ENCODE measurements around the gene CRISP1. TPM values are rescaled to one million over a fixed set of nuclear protein-coding genes. Genes with fewer than 3 reads are reported as not detected.
"Not testable (repeated sequence)": the region's sequence is repeated elsewhere in the genome, so short reads cannot be mapped to it uniquely, and the experiment has no call there.

Gene CRISP1
- total and polyA plus RNA-seq, 4 donors, result not detected

DNA sequence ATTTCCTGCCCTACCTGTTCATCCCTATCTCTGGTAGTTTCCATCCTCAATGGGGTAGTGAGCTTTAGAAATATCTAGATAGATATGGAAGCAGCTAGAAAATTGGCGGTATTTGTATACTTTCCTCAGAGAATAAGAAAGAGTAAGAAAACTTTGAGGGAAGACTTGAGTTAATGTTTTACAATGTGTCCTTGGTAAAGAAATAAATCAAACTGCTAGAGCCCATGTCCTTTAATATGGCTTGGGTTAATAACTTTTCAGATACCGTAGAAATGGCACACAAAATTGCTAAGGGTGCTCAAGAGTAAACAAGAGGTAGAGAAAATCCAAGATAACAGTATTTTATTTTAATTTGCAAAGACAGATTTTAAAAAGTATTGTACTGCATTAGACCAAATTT, 51.2 kb downstream of the CRISP1 start:
- no peaks in the 10 kb centered on the region for H3K4me1 ChIP-seq (ENCODE audit: control insufficient read depth in 1 of 2, insufficient read depth in 2 of 2, low read length in 2 of 2)
- H3K36me3 ChIP-seq (ENCODE audit: control insufficient read depth in 1 of 2, insufficient read depth in 2 of 2, low read length in 1 of 2), result no peaks in the 10 kb centered on the region
- 83 to 87% methylated on average over 2 of the region's 2 CpGs for WGBS, 2 donors
- ATAC-seq (ENCODE audit: low FRiP score) (no peak), DNase-seq (no peak)
- H3K27ac ChIP-seq (ENCODE audit: low read depth in 1 of 2, low read length in 2 of 2), result no peak overlapping the region
- no peaks in the 10 kb centered on the region for H3K27me3 ChIP-seq (ENCODE audit: control insufficient read depth in 1 of 2, insufficient read depth in 2 of 2, low read length in 1 of 2)
- no peak overlapping the region for H3K4me3 ChIP-seq (ENCODE audit: low read length in 2 of 2)
- H3K9me3 ChIP-seq (ENCODE audit: control insufficient read depth, low read length), result peaks cover 2% of the 10 kb centered on the region
- intact Hi-C loops (cut with DNase I), result no loop called here

DNA sequence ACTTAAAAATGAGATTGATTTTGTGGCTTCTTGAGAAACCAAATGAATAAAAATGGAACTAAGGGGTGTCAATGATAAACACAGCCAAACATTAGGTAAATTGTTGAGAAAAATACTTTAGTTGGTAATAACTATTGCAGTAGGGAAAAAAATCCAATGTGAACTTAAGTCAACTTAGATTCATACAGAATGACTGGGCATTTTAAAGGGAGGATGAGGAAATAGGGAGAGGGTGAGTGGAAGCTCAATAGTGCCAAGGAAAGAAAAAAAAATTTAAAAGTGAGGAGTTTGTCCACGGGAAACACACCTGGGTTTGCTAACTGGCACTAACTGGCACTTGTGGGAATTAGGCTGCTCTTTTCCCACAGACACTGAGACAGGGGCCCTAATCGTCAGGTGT, 53.1 kb downstream of the CRISP1 start:
- 64 to 66% methylated on average over 2 of the region's 2 CpGs for WGBS, 2 donors
- intact Hi-C loops (cut with DNase I), result no loop called here

DNA sequence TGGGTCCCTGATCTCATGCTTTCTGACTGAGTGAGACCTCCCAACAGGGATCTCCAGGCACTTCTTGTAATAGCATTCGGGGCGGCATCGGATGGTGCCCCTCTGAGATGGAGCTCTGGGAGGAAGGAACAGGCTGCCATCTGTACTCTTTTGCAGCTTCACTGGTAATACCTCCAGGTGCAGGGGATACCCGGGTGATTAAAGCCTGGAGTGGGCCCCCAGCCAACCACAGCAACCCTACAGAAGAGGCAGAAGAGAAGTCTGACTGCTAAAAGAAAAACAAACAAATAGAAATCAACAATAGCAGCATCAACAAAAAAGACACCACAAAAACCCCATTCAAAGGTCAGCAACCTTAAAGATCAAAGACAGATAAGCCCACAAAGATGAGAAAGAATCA, 60.2 kb downstream of the CRISP1 start:
- Histone ChIP-seq H3K4me1 (ENCODE audit: control insufficient read depth in 1 of 2, insufficient read depth in 2 of 2, low read length in 2 of 2) (no peaks in the 10 kb centered on the region), H3K27ac (ENCODE audit: low read depth in 1 of 2, low read length in 2 of 2) (no peak overlapping the region), H3K9me3 (ENCODE audit: control insufficient read depth, low read length) (peaks cover 2% of the 10 kb centered on the region), H3K27me3 (ENCODE audit: control insufficient read depth in 1 of 2, insufficient read depth in 2 of 2, low read length in 1 of 2) (no peaks in the 10 kb centered on the region), H3K4me3 (ENCODE audit: low read length in 2 of 2) (no peak overlapping the region), H3K36me3 (ENCODE audit: control insufficient read depth in 1 of 2, insufficient read depth in 2 of 2, low read length in 1 of 2) (no peaks in the 10 kb centered on the region)
- no peak for ATAC-seq (ENCODE audit: low FRiP score)
- 86% methylated on average over 4 of the region's 4 CpGs for WGBS, 2 donors
- intact Hi-C loops (cut with DNase I), result no loop called here
- DNase-seq, result no peak

More for the DNA sequence above, 53.1 kb downstream of the CRISP1 start:
- H3K27ac ChIP-seq (ENCODE audit: low read depth in 1 of 2, low read length in 2 of 2), result no peak overlapping the region
- no peaks in the 10 kb centered on the region for H3K36me3 ChIP-seq (ENCODE audit: control insufficient read depth in 1 of 2, insufficient read depth in 2 of 2, low read length in 1 of 2)
- H3K27me3 ChIP-seq (ENCODE audit: control insufficient read depth in 1 of 2, insufficient read depth in 2 of 2, low read length in 1 of 2), result no peaks in the 10 kb centered on the region
- no peaks in the 10 kb centered on the region for H3K4me1 ChIP-seq (ENCODE audit: control insufficient read depth in 1 of 2, insufficient read depth in 2 of 2, low read length in 2 of 2)
- H3K4me3 ChIP-seq (ENCODE audit: low read length in 2 of 2), result no peak overlapping the region
- no peak for ATAC-seq (ENCODE audit: low FRiP score)
- no peak for DNase-seq
- H3K9me3 ChIP-seq (ENCODE audit: control insufficient read depth, low read length), result peaks cover 2% of the 10 kb centered on the region

DNA sequence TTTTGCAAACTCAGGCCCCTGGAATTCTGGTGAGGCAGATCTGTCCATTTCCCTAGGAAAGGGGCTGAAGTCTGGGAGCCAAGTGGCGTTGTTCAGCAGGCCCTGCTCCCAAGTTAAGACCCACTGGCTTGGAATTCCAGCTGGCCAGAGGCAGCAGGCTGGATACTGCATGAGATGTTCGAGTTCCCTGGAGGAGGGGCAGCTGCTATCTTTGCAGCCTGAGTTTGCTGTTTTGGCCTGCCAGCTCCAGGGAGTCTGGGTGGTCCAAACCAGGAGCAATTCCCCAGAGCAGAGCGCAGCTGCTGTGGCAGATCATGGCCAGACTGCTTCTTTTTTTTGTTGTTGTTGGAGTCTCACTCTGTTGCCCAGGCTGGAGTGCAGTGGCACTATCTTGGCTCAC, 61.1 kb downstream of the CRISP1 start:
- 62% methylated on average over 3 of the region's 3 CpGs for WGBS, 2 donors
- ATAC-seq (ENCODE audit: low FRiP score) (no peak), DNase-seq (no peak)
- Histone ChIP-seq H3K36me3 (ENCODE audit: control insufficient read depth in 1 of 2, insufficient read depth in 2 of 2, low read length in 1 of 2) (no peaks in the 10 kb centered on the region), H3K27ac (ENCODE audit: low read depth in 1 of 2, low read length in 2 of 2) (no peak overlapping the region), H3K9me3 (ENCODE audit: control insufficient read depth, low read length) (no peaks in the 10 kb centered on the region), H3K27me3 (ENCODE audit: control insufficient read depth in 1 of 2, insufficient read depth in 2 of 2, low read length in 1 of 2) (no peaks in the 10 kb centered on the region), H3K4me3 (ENCODE audit: low read length in 2 of 2) (no peak overlapping the region), H3K4me1 (ENCODE audit: control insufficient read depth in 1 of 2, insufficient read depth in 2 of 2, low read length in 2 of 2) (no peaks in the 10 kb centered on the region)
- intact Hi-C loops (cut with DNase I), result no loop called here

DNA sequence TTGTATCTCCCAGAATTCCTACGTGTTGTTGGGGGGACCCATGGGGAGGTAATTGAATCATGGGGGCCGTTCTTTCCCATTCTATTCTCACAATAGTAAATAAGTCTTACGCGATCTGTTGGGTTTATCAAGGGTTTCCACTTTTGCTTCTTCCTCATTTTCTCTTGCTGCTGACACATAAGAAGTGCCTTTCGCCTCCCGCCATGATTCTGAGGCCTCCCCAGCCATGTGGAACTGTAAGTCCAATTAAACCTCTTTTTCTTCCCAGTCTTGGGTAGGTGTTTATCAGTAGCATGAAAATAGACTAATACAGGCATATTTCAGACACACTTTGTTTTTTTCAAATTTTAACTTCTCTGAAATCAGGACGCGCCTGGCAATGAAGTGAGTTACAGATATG, 64.8 kb downstream of the CRISP1 start:
- no peaks in the 10 kb centered on the region for H3K9me3 ChIP-seq (ENCODE audit: control insufficient read depth, low read length)
- WGBS, 2 donors, result 91 to 95% methylated on average over 8 of the region's 8 CpGs
- DNase-seq, result no peak
- no peak for ATAC-seq (ENCODE audit: low FRiP score)
- intact Hi-C loops (cut with DNase I), result no loop called here
- H3K4me1 ChIP-seq (ENCODE audit: control insufficient read depth in 1 of 2, insufficient read depth in 2 of 2, low read length in 2 of 2), result no peaks in the 10 kb centered on the region
- no peaks in the 10 kb centered on the region for H3K27me3 ChIP-seq (ENCODE audit: control insufficient read depth in 1 of 2, insufficient read depth in 2 of 2, low read length in 1 of 2)
- H3K27ac ChIP-seq (ENCODE audit: low read depth in 1 of 2, low read length in 2 of 2), result no peak overlapping the region
- H3K36me3 ChIP-seq (ENCODE audit: control insufficient read depth in 1 of 2, insufficient read depth in 2 of 2, low read length in 1 of 2), result no peaks in the 10 kb centered on the region
- H3K4me3 ChIP-seq (ENCODE audit: low read length in 2 of 2), result no peak overlapping the region

DNA sequence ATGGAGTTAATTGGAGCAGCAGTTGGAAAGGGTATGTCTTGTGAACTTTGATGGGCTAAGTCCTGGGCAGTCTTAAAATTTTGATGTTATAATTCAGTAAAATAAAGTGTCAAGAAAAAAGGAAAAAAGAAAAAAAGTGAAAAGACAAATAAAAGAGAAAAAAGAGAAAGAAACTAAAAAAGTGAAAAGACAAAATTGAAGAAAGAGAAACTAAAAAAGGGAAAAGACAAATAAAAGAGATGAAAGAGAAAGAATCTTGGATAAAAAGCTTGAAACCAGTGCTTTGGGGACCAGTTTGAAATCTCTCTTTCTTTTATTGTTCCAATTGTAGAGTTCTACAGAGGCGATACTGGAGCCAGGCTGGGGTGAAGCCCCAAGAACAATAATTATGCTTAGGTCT, 67.2 kb downstream of the CRISP1 start:
- 92 to 94% methylated on average over 1 of the region's 1 CpG for WGBS, 2 donors
- intact Hi-C loops (cut with DNase I), result no loop called here
- DNase-seq (no peak), ATAC-seq (ENCODE audit: low FRiP score) (no peak)
- H3K27ac ChIP-seq (ENCODE audit: low read depth in 1 of 2, low read length in 2 of 2), result no peak overlapping the region
- H3K4me1 ChIP-seq (ENCODE audit: control insufficient read depth in 1 of 2, insufficient read depth in 2 of 2, low read length in 2 of 2), result no peaks in the 10 kb centered on the region
- H3K36me3 ChIP-seq (ENCODE audit: control insufficient read depth in 1 of 2, insufficient read depth in 2 of 2, low read length in 1 of 2), result no peaks in the 10 kb centered on the region
- H3K9me3 ChIP-seq (ENCODE audit: control insufficient read depth, low read length), result no peaks in the 10 kb centered on the region
- no peak overlapping the region for H3K4me3 ChIP-seq (ENCODE audit: low read length in 2 of 2)
- H3K27me3 ChIP-seq (ENCODE audit: control insufficient read depth in 1 of 2, insufficient read depth in 2 of 2, low read length in 1 of 2), result no peaks in the 10 kb centered on the region

DNA sequence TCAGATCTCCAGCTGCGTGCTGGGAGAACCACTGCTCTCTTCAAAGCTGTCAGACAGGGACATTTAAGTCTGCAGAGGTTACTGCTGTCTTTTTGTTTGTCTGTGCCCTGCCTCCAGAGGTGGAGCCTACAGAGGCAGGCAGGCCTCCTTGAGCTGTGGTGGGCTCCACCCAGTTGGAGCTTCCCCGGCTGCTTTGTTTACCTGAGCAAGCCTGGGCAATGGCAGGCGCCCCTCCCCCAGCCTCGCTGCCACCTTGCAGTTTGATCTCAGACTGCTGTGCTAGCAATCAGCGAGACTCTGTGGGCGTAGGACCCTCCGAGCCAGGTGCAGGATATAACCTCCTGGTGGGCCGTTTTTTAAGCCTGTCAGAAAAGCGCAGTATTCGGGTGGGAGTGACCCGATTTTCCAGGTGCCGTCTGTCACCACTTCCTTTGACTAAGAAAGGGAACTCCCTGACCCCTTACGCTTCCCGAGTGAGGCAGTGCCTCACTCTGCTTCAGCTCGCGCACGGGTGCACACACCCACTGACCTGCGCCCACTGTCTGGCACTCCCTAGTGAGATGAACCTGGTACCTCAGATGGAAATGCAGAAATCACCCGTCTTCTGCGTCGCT, 69.4 kb downstream of the CRISP1 start:
- H3K4me1 ChIP-seq (ENCODE audit: control insufficient read depth in 1 of 2, insufficient read depth in 2 of 2, low read length in 2 of 2); ATAC-seq (ENCODE audit: low FRiP score); intact Hi-C loops (cut with DNase I); H3K27ac ChIP-seq (ENCODE audit: low read depth in 1 of 2, low read length in 2 of 2); H3K36me3 ChIP-seq (ENCODE audit: control insufficient read depth in 1 of 2, insufficient read depth in 2 of 2, low read length in 1 of 2); H3K4me3 ChIP-seq (ENCODE audit: low read length in 2 of 2); H3K9me3 ChIP-seq (ENCODE audit: control insufficient read depth, low read length); H3K27me3 ChIP-seq (ENCODE audit: control insufficient read depth in 1 of 2, insufficient read depth in 2 of 2, low read length in 1 of 2); DNase-seq: not testable (repeated sequence)
- WGBS, 2 donors, result 86 to 89% methylated on average over 19 to 21 of the region's 21 CpGs

DNA sequence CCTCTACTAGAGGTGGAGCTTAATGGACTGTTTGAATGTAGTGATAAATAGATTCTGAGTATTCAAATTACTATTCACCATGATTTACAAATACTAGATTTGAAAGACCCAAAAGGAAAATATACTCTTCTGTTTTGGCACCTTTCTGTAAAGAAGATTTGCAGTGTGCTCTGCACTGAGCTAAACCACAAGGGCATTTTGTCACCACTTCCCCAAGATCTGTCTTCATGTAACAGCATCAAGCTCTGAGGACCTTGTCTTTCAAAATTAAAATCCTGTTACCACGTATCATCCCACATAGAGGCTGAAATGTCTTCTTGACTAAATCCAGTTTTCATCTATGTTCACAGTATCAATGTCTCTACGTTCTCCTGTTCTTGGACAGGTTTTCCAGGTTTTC, 76.0 kb downstream of the CRISP1 start:
- no peaks in the 10 kb centered on the region for H3K36me3 ChIP-seq (ENCODE audit: control insufficient read depth in 1 of 2, insufficient read depth in 2 of 2, low read length in 1 of 2)
- no peak for ATAC-seq (ENCODE audit: low FRiP score)
- no peaks in the 10 kb centered on the region for H3K27me3 ChIP-seq (ENCODE audit: control insufficient read depth in 1 of 2, insufficient read depth in 2 of 2, low read length in 1 of 2)
- WGBS, 2 donors, result 73 to 79% methylated on average over 2 of the region's 2 CpGs
- no peak overlapping the region for H3K27ac ChIP-seq (ENCODE audit: low read depth in 1 of 2, low read length in 2 of 2)
- no peak for DNase-seq
- no peaks in the 10 kb centered on the region for H3K4me1 ChIP-seq (ENCODE audit: control insufficient read depth in 1 of 2, insufficient read depth in 2 of 2, low read length in 2 of 2)
- intact Hi-C loops (cut with DNase I), result no loop called here
- H3K4me3 ChIP-seq (ENCODE audit: low read length in 2 of 2), result no peak overlapping the region
- no peaks in the 10 kb centered on the region for H3K9me3 ChIP-seq (ENCODE audit: control insufficient read depth, low read length)

DNA sequence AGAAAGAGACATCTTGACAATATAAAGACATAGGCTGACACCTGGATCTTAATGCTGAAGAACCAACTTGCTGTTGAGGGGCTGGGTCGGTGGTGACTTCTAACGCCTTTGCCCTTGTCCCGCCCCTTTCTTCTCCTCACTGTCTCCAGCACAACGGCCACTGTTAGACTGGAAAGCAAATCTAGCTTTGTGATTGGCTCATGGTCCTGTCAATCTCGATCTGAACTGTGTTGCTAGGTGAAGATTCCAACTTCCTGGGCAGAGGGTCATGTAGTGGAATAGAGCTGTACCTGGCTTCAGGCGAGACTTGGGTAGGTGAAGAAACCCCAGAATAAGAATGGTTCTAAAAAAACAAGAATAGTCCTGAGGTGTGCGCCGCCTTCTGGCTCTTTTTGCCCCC, 79.2 kb downstream of the CRISP1 start, which contains the start of gene PGK2:
TSS of gene PGK2 (minus strand) at position 110 of the 400 bp plus-strand sequence. CDS start at position 12, 98 bp downstream.
- intact Hi-C loops (cut with DNase I), result no loop called here
- H3K27me3 ChIP-seq (ENCODE audit: control insufficient read depth in 1 of 2, insufficient read depth in 2 of 2, low read length in 1 of 2), result no peaks in the 10 kb centered on the region
- 79 to 80% methylated on average over 8 of the region's 8 CpGs for WGBS, 2 donors
- no peaks in the 10 kb centered on the region for H3K36me3 ChIP-seq (ENCODE audit: control insufficient read depth in 1 of 2, insufficient read depth in 2 of 2, low read length in 1 of 2)
- no peaks in the 10 kb centered on the region for H3K9me3 ChIP-seq (ENCODE audit: control insufficient read depth, low read length)
- H3K27ac ChIP-seq (ENCODE audit: low read depth in 1 of 2, low read length in 2 of 2), result no peak within 1 kb of the TSS
- no peak for DNase-seq
- H3K4me3 ChIP-seq (ENCODE audit: low read length in 2 of 2), result no peak within 1 kb of the TSS
- ATAC-seq (ENCODE audit: low FRiP score), result no peak
- no peaks in the 10 kb centered on the region for H3K4me1 ChIP-seq (ENCODE audit: control insufficient read depth in 1 of 2, insufficient read depth in 2 of 2, low read length in 2 of 2)
